22Rv1 (cell line): ENCODE measurements around the gene PLD1.

Experiments
- ZFX ChIP-seq: fragments of 450-650 bp; IDR thresholded peaks from 2 replicates; pipeline ENCODE4 v1.6.1; 2017; ENCODE audit warnings: antibody characterized with exemption, borderline replicate concordance
- TF ChIP-seq, protein P1 (sequence below): fragments of 450-650 bp; IDR thresholded peaks from 2 replicates; pipeline ENCODE4 v1.5.1; 2017; ENCODE audit warnings: mild to moderate bottlenecking

DNA sequence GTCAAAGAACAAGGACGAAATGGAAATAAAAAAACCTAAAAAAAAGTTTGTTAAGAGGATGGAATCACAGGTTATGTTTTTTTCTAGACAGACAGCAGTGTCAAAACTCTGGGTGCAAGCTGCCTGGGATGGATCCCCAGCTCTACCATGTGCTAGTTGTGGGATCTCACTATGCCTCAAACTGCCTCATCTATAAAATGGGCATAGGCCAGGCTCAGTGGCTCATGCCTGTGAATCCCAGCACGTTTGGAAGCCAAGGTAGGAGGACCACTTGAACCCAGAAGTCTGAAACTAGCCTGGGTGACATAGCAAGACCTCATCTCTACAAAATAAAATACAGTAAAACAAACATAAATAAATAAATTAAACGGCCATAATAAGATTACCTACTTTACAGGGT lies 4.6 kb downstream of the PLD1 start:
- TF ChIP-seq, protein P1, sequence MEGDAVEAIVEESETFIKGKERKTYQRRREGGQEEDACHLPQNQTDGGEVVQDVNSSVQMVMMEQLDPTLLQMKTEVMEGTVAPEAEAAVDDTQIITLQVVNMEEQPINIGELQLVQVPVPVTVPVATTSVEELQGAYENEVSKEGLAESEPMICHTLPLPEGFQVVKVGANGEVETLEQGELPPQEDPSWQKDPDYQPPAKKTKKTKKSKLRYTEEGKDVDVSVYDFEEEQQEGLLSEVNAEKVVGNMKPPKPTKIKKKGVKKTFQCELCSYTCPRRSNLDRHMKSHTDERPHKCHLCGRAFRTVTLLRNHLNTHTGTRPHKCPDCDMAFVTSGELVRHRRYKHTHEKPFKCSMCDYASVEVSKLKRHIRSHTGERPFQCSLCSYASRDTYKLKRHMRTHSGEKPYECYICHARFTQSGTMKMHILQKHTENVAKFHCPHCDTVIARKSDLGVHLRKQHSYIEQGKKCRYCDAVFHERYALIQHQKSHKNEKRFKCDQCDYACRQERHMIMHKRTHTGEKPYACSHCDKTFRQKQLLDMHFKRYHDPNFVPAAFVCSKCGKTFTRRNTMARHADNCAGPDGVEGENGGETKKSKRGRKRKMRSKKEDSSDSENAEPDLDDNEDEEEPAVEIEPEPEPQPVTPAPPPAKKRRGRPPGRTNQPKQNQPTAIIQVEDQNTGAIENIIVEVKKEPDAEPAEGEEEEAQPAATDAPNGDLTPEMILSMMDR, result no peak
- TF ChIP-seq ZFX, result no peak
